ENCODE data around the gene LRP1B.

The LRP1B gene

DNA sequence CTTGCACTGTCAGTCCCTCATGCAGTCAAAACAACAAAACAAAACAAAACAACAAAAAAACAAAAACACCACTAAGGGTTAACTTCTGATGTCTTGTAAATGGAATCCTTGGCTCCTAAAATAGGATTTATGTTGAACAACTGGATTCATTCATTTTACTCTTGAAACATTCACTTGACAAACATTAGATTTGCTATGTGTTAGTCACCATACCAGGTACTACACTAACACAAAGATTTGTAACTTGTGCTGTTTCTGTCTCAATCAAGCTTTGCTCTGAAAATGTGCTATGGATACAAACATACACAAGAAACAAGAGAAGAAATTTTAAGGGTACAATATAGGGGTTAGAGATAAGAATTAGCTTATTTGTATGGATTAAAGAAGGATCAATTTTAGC is 812.8 kb downstream of the LRP1B start:
- H3K27ac Mint-ChIP-seq: no peak overlapping the region
- no peaks in the 10 kb centered on the region for H3K9me3 Mint-ChIP-seq
- H3K27me3 Mint-ChIP-seq: no peaks in the 10 kb centered on the region
- no peak overlapping the region for H3K4me3 Mint-ChIP-seq
- ATAC-seq (replicated peaks): no peak
- no peak for DNase-seq
- H3K36me3 Mint-ChIP-seq: no peaks in the 10 kb centered on the region
- no peaks in the 10 kb centered on the region for H3K4me1 Mint-ChIP-seq

- Mint-ChIP-seq H3K4me3 (no peak overlapping the region), H3K27me3 (no peaks in the 10 kb centered on the region), H3K4me1 (no peaks in the 10 kb centered on the region), H3K27ac (no peak overlapping the region), H3K9me3 (no peaks in the 10 kb centered on the region), H3K36me3 (no peaks in the 10 kb centered on the region)
- no peak for ATAC-seq (replicated peaks)
- no peak for DNase-seq
Measured at GRCh38 chr2:141316606-141317005, 814.2 kb downstream of the LRP1B start.

DNA sequence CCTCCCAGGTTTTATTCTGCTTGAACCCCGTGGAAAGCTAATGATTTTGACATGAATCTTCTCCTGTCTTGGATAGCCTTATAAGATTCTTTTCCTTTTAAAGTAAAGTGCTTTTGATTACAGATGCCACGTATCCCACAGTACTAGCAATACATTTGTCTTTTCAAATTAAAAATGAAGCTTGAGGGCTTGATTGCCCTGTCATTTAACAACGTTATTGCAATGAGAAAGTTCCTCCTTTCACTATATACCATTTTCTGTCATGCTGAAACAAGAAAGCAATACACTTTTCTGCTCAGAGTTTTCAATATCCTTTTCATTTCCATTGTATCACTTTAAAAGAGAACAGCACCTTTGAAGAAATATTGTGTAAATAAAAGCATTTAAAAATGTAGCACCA is 814.7 kb downstream of the LRP1B start:
- Mint-ChIP-seq H3K36me3 (no peaks in the 10 kb centered on the region), H3K9me3 (no peaks in the 10 kb centered on the region), H3K27ac (no peak overlapping the region), H3K4me1 (no peaks in the 10 kb centered on the region), H3K27me3 (no peaks in the 10 kb centered on the region), H3K4me3 (no peak overlapping the region)
- ATAC-seq (replicated peaks): no peak
- DNase-seq: no peak

DNA sequence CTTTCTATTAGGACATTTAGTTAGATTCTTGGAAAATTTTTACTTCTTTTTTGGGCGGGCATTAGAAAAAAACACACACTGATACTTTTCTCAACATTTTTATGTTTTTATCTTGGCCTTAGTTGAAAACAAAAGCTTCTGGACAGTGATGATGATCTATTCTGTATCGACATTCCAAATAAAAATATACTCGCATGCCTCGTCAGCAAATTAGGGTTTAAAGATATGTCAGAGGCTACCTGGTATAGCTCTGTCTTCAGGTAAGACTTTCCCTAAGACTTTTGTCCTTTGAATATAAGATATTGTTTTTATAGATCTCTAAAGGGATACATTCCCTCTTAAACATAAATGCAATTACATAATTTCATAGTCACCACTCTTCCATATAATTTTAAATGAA is 816.8 kb downstream of the LRP1B start:
- Mint-ChIP-seq H3K4me3 (no peak overlapping the region), H3K4me1 (no peaks in the 10 kb centered on the region), H3K9me3 (no peaks in the 10 kb centered on the region), H3K36me3 (no peaks in the 10 kb centered on the region), H3K27ac (no peak overlapping the region), H3K27me3 (no peaks in the 10 kb centered on the region)
- ATAC-seq (replicated peaks): no peak
- no peak for DNase-seq

- Mint-ChIP-seq H3K9me3 (no peaks in the 10 kb centered on the region), H3K4me3 (no peak overlapping the region), H3K36me3 (no peaks in the 10 kb centered on the region), H3K27me3 (peaks cover 0 to 3% of the 10 kb centered on the region in 2 donors), H3K4me1 (no peaks in the 10 kb centered on the region), H3K27ac (no peak overlapping the region)
- DNase-seq (no peak), ATAC-seq (replicated peaks) (peak; percentile 89 to 96)
Measured at GRCh38 chr2:141311430-141311829, 819.4 kb downstream of the LRP1B start.

- Mint-ChIP-seq H3K9me3 (no peaks in the 10 kb centered on the region), H3K36me3 (no peaks in the 10 kb centered on the region), H3K4me1 (no peaks in the 10 kb centered on the region), H3K27ac (no peak overlapping the region), H3K4me3 (no peak overlapping the region), H3K27me3 (peaks cover 0 to 3% of the 10 kb centered on the region in 2 donors)
- DNase-seq: no peak
- no peak for ATAC-seq (replicated peaks)
Measured at GRCh38 chr2:141306368-141306767, 824.4 kb downstream of the LRP1B start.

GRCh38 chr2:141301551-141301950 is 829.3 kb downstream of the LRP1B start:
- ATAC-seq (replicated peaks) (no peak), DNase-seq (no peak)
- Mint-ChIP-seq H3K4me1 (no peaks in the 10 kb centered on the region), H3K4me3 (no peak overlapping the region), H3K36me3 (no peaks in the 10 kb centered on the region), H3K27me3 (no peaks in the 10 kb centered on the region), H3K27ac (no peak overlapping the region), H3K9me3 (no peaks in the 10 kb centered on the region)

GRCh38 chr2:141280037-141280436 is 850.8 kb downstream of the LRP1B start:
- H3K36me3 Mint-ChIP-seq: no peaks in the 10 kb centered on the region

DNA sequence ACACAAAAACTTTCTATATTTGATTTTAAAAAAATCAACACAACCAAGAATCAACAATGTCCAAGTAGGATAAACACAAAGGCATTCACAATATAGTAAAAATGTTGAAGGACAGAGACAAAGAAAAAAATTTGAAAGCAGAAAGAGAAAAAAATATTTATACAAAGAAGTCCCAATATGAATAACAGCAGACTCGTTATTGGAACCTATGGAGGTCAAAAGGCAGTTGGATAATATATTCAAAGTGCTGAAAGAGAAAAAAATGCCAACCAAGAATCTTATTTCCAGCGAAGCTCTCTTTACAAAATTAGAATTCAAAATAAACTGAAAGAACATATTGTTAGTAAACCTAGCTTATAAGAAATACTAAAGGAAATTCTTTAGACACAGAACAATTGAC is 859.5 kb downstream of the LRP1B start:
- Mint-ChIP-seq H3K4me3 (no peak overlapping the region), H3K27ac (no peak overlapping the region), H3K27me3 (no peaks in the 10 kb centered on the region), H3K9me3 (peaks cover 3 to 8% of the 10 kb centered on the region in 2 donors), H3K4me1 (no peaks in the 10 kb centered on the region), H3K36me3 (peaks cover 0 to 2% of the 10 kb centered on the region in 2 donors)
- no peak for ATAC-seq (replicated peaks)
- DNase-seq: no peak

More at GRCh38 chr2:141280037-141280436, 850.8 kb downstream of the LRP1B start:
- Mint-ChIP-seq H3K4me1 (peaks cover 0 to 13% of the 10 kb centered on the region in 2 donors), H3K27ac (no peak overlapping the region), H3K4me3 (no peak overlapping the region), H3K27me3 (no peaks in the 10 kb centered on the region), H3K9me3 (no peaks in the 10 kb centered on the region)
- DNase-seq (no peak), ATAC-seq (replicated peaks) (no peak)

GRCh38 chr2:141264848-141265247 is 866.0 kb downstream of the LRP1B start:
- no peak for ATAC-seq (replicated peaks)
- no peaks in the 10 kb centered on the region for H3K27me3 Mint-ChIP-seq
- no peaks in the 10 kb centered on the region for H3K36me3 Mint-ChIP-seq
- H3K4me1 Mint-ChIP-seq: no peaks in the 10 kb centered on the region
- no peaks in the 10 kb centered on the region for H3K9me3 Mint-ChIP-seq
- H3K4me3 Mint-ChIP-seq: no peak overlapping the region
- no peak overlapping the region for H3K27ac Mint-ChIP-seq
- DNase-seq: no peak

- DNase-seq: no peak
- Mint-ChIP-seq H3K9me3 (no peaks in the 10 kb centered on the region), H3K27me3 (no peaks in the 10 kb centered on the region), H3K4me3 (no peak overlapping the region), H3K36me3 (no peaks in the 10 kb centered on the region), H3K27ac (no peak overlapping the region), H3K4me1 (no peaks in the 10 kb centered on the region)
- no peak for ATAC-seq (replicated peaks)
Measured at GRCh38 chr2:141260911-141261310, 869.9 kb downstream of the LRP1B start.

- H3K4me3 Mint-ChIP-seq: no peak overlapping the region
- no peaks in the 10 kb centered on the region for H3K27me3 Mint-ChIP-seq
- DNase-seq (no peak), ATAC-seq (replicated peaks) (no peak)
- no peaks in the 10 kb centered on the region for H3K9me3 Mint-ChIP-seq
- no peaks in the 10 kb centered on the region for H3K36me3 Mint-ChIP-seq
- H3K4me1 Mint-ChIP-seq: no peaks in the 10 kb centered on the region
- no peak overlapping the region for H3K27ac Mint-ChIP-seq
Measured at GRCh38 chr2:141259683-141260082, 871.1 kb downstream of the LRP1B start.

DNA sequence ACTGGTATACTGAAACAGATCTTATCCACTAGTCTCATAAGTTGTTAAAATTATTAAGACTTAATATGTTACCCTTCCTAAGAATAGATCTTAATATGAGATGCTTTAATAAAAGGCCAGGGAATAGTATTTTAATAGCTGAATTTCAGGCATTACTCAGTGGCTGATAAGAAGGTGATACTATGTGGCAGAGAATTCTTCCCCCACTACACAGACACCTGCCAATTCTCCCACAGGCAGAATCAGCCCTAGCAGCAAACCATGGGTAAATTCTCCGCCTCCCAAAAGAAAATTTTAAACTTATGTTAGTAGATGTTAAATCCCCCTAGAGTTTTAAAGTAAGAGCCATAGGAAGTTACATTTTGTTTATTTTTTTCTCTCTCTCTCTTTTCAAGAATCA is 888.8 kb downstream of the LRP1B start:
- ATAC-seq (replicated peaks): no peak
- no peak for DNase-seq
- Mint-ChIP-seq H3K36me3 (no peaks in the 10 kb centered on the region), H3K27ac (no peak overlapping the region), H3K9me3 (peaks cover 0 to 2% of the 10 kb centered on the region in 2 donors), H3K4me3 (no peak overlapping the region), H3K27me3 (no peaks in the 10 kb centered on the region), H3K4me1 (no peaks in the 10 kb centered on the region)

DNA sequence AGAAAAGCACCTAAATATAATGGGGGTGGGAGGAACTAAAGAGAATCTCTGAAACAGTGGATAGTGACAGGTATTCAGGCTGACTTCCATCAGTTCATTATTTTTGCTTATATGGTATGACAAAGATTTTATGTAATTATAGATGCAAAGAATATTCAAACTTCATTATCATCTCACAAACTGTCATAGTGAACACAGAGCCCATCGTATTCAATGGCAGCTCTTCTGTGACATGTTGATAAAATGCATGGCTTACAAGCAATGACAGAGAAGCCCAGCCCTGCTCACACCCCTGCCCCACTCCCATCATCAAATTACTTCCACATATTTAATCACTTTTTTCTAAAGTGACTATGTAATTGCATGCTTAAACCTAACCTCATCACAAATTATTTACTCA is 904.3 kb downstream of the LRP1B start:
- Mint-ChIP-seq H3K9me3 (peaks cover 5 to 6% of the 10 kb centered on the region in 2 donors), H3K4me1 (no peaks in the 10 kb centered on the region), H3K4me3 (no peak overlapping the region), H3K27ac (no peak overlapping the region), H3K36me3 (no peaks in the 10 kb centered on the region), H3K27me3 (no peaks in the 10 kb centered on the region)
- ATAC-seq (replicated peaks) (no peak), DNase-seq (no peak)

GRCh38 chr2:141207036-141207385 is 923.8 kb downstream of the LRP1B start:
- no peak for DNase-seq
- H3K27me3 Mint-ChIP-seq: no peaks in the 10 kb centered on the region
- peak overlapping the region in 1 of 2 donors; percentile 37 for H3K4me3 Mint-ChIP-seq
- peak overlapping the region; percentile 22 for H3K27ac Mint-ChIP-seq
- peaks cover 0 to 7% of the 10 kb centered on the region in 2 donors for H3K9me3 Mint-ChIP-seq
- H3K4me1 Mint-ChIP-seq: peaks cover 10 to 17% of the 10 kb centered on the region in 2 donors
- ATAC-seq (replicated peaks): peak; percentile 90 to 91
- peaks cover 0 to 3% of the 10 kb centered on the region in 2 donors for H3K36me3 Mint-ChIP-seq

- Mint-ChIP-seq H3K4me3 (no peak overlapping the region), H3K27me3 (no peaks in the 10 kb centered on the region), H3K36me3 (no peaks in the 10 kb centered on the region), H3K27ac (no peak overlapping the region), H3K9me3 (peaks cover 0 to 9% of the 10 kb centered on the region in 2 donors), H3K4me1 (peaks cover 3 to 5% of the 10 kb centered on the region in 2 donors)
- ATAC-seq (replicated peaks): no peak
- no peak for DNase-seq
Measured at GRCh38 chr2:141201016-141201565, 929.7 kb downstream of the LRP1B start.
